Inflammatory macrophage (primary cell): ENCODE results near the gene ACER3.
"Not testable (repeated sequence)": the region's sequence is repeated elsewhere in the genome, so short reads cannot be mapped to it uniquely, and the experiment has no call there.

Source experiments
- DNase-seq, 2 donors: peaks; one replicate each; pipeline ENCODE4 v3.0.0-alpha.2; 2020 to 2022

Gene ACER3

DNA sequence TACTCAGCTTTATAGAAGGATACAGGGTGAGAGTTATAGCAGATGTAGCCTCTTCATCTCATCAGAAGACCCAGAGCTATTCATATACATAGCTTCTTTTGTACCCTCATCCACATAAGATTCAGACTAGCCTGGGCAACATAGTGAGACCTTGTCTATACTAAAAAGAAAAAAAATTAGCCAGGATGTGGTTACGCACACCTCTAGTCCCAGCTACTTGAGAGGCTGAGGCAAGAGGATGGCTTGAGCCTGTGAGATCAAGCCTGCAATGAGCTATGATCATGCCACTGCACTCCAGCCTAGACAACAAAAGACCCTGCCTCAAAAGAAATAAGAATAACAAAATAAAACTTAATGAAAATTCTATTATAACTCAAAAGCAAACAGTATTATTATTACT lies 136.8 kb downstream of the ACER3 start:
- no peak for DNase-seq

GRCh38 chr11:76999597-76999996 lies 138.9 kb downstream of the ACER3 start:
- DNase-seq: no peak

GRCh38 chr11:77001613-77002012 lies 140.9 kb downstream of the ACER3 start:
- no peak for DNase-seq

DNA sequence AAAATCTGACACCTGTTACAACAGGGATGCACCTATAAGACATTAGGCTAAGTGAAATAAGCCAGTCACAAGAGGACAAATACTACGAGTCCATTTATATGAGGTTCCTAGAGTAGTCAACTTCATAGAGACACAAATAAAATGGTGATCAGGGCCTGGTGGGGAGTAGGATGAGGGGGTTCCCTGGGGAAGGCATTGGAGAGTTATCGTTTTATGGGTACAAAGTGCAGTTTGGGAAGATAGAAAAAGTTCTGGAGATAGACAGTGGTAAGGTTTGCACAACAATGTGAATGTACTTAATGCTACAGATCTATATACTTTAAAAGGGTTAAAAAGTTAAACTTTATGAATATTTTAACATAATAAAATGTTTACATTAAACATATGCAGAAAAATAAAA lies 142.1 kb downstream of the ACER3 start:
- DNase-seq: no peak

- no peak for DNase-seq
These were observed 143.2 kb downstream of the ACER3 start for GRCh38 chr11:77003963-77004362.

- no peak for DNase-seq
These were observed 148.9 kb downstream of the ACER3 start for GRCh38 chr11:77009533-77010160.

DNA sequence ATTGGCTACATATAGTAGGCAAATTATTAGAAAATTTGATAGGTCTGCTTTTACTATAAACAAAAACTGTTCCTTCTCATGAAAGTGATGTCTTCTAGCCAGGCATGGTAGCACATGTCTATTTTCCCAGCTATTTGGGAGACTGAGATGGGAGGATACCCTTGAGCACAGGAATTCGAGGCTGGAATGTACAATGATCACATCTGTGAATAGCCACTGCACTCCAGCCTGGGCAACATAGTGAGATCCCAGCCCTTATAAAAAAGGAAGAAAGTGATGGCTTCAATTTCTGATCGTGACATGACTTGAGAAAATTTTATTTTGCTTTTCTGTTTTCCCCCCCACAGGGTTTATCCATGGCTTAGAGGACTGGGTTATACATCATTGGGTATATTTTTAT lies 154.0 kb downstream of the ACER3 start:
- DNase-seq: no peak

- not testable (repeated sequence) for DNase-seq
These were observed 157.7 kb downstream of the ACER3 start for GRCh38 chr11:77018396-77018924.

DNA sequence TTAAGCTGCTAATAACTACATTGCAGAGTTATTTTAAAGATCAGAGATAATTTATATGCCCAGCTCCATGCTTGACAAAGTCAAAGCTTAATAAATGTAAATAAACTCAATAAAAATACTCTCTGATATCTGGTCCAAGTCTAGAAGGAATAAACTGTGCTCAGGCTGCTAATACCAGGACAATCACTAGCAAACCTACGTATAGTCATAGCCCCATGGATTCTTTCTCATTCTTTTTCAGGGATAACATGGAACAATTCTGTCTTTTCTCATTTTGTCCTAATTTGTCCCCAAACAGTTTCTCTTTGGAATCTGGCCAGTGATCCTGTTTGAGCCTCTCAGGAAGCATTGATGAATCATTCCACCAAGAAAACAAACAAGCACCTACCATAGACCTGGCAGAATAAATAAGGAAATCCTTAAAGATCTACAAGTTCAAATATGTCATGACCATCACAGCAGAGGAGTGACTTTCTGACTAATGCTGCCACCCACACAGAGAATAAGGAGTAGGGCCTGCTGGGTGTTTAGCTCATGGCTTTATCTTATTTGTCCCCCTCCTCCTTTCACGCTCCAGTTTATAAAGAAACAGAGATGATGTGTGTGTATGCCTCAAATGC lies 159.4 kb downstream of the ACER3 start:
- DNase-seq: peak in 1 of 2 donors; percentile 20

- DNase-seq: no peak
These were observed 160.0 kb downstream of the ACER3 start for GRCh38 chr11:77020734-77021133.

GRCh38 chr11:77024745-77025144 lies 164.0 kb downstream of the ACER3 start:
- DNase-seq: no peak

- no peak for DNase-seq
These were observed 165.5 kb downstream of the ACER3 start for GRCh38 chr11:77026221-77026620.

- DNase-seq: no peak
These were observed 166.0 kb downstream of the ACER3 start for GRCh38 chr11:77026743-77027142.

DNA sequence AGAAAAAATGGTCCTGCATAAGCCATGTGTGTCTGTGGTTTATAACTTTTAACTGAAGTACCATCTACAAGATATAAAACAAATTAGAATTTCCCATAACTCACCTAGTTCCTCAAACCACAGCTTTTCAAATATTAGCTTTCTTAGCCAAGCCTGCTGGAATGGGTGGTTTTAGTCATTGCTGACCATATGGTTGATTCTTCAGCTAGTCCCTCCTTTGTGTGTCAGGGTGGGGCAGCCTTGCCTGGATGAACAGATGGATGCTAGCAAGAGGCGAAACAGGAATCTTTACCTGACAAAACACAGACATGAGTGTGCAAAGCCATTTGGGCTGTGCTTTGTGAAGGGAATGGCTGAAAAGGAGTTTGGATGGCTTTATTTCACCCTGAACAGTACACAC lies 166.6 kb downstream of the ACER3 start:
- DNase-seq: no peak

- no peak for DNase-seq
These were observed 169.1 kb downstream of the ACER3 start for GRCh38 chr11:77029829-77030228.

DNA sequence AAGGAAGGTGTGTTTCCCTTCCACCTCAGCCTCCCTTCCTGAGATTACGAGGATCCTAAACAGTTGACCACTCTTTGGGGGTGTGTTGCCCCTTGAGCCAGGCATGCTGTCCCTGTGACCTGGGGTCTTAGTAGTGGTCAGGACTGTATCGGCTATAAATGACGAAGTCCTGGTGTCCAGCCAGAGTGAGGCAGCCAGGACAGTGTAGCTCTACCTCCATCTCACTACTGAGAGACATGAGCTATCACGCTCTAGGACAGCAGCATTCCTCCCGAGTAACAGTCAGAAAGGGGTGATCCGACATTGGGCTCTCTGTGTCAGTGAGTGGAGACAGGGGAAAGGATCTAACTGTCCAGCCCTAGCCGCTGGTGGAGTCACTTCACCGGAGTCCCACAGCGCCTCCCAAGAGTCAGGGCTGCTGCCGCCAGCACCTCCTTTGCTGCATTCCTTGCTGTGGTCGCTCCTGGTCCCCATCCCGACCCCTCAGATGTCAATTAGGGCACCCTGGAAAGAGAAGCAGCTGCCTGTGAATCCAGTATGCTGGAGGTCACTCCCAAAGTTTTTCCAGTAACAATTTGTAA lies 170.2 kb downstream of the ACER3 start:
- no peak for DNase-seq

DNA sequence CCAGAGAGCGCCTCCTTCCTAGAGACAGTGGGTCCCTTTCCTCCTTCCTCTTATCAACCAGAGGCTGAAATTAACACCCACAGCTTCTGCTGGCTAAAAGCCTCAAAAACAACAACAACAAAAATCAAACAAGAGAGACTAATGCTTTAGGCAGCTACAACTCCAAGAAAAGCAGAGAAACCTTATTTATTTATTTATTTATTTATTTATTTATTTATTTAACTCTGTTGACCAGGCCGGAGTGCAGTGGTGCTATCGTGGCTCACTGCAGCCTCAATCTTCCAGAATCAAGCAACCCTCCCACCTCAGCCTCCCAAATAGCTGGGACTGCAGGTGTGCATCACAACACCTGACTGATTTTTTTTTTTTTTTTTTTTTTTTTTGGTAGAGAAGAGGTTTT lies 170.9 kb downstream of the ACER3 start:
- no peak for DNase-seq

DNA sequence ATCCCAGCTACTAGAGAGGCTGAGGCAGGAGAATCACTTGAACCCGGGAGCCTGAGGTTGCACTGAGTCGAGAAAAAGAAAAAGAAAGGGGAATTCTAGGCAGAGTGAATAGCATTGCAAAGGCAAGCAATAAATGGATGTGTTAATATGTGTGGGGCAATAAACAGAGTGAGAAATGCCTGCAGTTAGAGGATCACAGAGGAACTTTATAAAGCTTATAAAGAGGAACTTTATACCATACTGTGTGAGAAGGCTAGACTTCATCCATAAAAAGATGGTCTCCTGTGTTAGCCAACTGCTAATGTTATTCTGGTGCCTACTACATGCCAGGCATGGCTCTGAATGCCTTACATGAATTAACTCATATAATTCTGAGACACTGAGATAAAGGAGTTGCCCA lies 174.3 kb downstream of the ACER3 start:
- peak; percentile 18 to 63 for DNase-seq

DNA sequence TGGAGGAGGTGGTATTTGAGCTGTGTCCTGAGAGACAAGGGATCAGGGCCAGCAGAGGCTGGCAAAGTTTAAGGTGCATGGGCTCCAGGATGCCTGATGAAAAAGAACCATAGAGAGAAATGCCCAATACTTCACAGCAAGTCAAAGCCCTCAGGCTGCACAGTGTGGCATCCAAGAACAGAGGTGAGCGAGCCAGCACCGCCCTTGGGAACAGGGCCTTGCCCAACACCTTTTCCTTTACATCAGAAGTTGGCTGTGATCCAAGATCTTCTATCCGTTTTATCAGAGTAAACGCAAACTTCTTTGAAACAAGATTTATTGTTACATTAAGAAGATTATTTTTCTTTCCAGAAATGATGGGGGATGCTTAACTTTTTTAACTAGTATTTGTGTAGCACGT lies 174.9 kb downstream of the ACER3 start:
- no peak for DNase-seq

DNA sequence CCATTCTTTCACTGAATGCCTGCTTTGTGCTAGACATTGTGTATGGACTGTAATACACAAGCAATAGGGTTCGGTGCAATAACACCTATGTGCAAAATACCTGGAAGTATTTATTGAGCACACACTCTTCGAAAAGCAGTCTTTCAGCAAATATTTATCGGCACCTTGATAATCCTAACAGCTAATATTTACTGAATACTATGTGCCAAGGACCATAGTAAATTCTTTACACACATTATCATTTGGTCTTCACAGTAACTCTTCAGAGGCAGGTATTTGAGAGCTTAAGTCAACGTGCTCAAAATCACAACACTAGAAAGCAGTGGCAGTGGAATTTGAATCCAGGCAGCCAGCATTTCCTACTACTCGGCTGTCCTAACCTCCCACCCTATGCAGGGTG lies 175.7 kb downstream of the ACER3 start:
- DNase-seq: no peak

- DNase-seq: no peak
These were observed 176.3 kb downstream of the ACER3 start for GRCh38 chr11:77037057-77037456.

- no peak for DNase-seq
These were observed 177.5 kb downstream of the ACER3 start for GRCh38 chr11:77038029-77038824.

DNA sequence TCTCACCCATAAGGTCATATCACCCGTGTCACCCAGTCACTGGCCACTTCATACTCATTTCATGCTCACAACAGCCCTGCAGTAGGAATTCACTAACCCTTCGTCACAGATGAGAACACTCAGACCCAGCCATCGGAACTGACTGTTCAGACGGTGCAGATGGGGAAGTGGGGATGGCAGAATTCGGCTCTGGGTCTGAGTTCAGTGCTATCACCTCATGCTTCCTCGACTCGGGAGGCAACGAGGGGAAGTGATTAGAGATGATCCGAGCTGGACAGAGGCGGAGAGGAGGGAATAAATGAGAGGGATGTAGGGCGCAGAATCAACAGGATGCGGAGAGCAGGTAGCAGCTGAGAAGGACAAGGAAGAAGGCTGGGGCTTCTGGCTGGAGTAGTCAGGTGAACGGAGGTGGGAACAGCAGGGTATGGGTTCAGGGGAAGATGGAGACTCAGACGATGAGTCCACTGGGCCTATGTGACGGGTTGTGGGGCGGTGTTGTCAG lies 178.2 kb downstream of the ACER3 start:
- peak; percentile 10 to 19 for DNase-seq
